Peyer's patch (tissue), 4 donors: ENCODE results near the gene UBE4B. TPM values are rescaled to one million over a fixed set of nuclear protein-coding genes. Genes with fewer than 3 reads are reported as not detected.
"Not testable (repeated sequence)": the region's sequence is repeated elsewhere in the genome, so short reads cannot be mapped to it uniquely, and the experiment has no call there.

ENCODE experiments used
- DNase-seq, 3 donors: peaks; one replicate each; pipeline ENCODE4 v3.0.0-alpha.2; 2017 to 2019
- H3K27ac ChIP-seq, 4 donors: fragments of 200-600 bp; sonication (generic); one replicate each; pipeline ENCODE4 v1.5.1; 2016 to 2019
- H3K27me3 ChIP-seq, 2 donors: fragments of 200-600 bp; sonication (generic); one replicate each; pipeline ENCODE4 v1.5.1; 2019
- H3K36me3 ChIP-seq, 3 donors: fragments of 200-600 bp; sonication (generic); one replicate each; pipeline ENCODE4 v1.5.1; 2016 to 2019
- H3K4me1 ChIP-seq, 4 donors: fragments of 200-600 bp; sonication (generic); one replicate each; pipeline ENCODE4 v1.5.1; 2016 to 2019
- H3K4me3 ChIP-seq, 4 donors: fragments of 200-600 bp; sonication (generic); 1 replicate in 3 of 4; 2 replicates in 1 of 4; pipeline ENCODE4 v1.5.1; 2016 to 2019; ENCODE audit warnings: mild to moderate bottlenecking in 1 of 4
- H3K9me3 ChIP-seq, 4 donors: fragments of 200-600 bp; sonication (generic); one replicate each; pipeline ENCODE4 v1.5.1; 2016 to 2019; ENCODE audit warnings: mild to moderate bottlenecking in 1 of 4
- POLR2A ChIP-seq, 2 donors: fragments of 450-650 bp; IDR thresholded peaks; one replicate each; pipeline ENCODE4 v1.5.1; 2017; ENCODE audit warnings: antibody characterized with exemption in 2 of 2, mild to moderate bottlenecking in 2 of 2, moderate library complexity in 2 of 2
- total RNA-seq, 4 donors: library from RNA; depleted of rRNA; stranded (reverse); fragments of >200 nt; gene quantifications; one replicate each; pipeline ENCODE4 v1.1.0, GENCODE V29; 2016
- TF ChIP-seq, protein P1 (sequence below), 6 experiments: fragments of 450-650 bp in 4 of 6; fragments of 200-600 bp in 2 of 6; sonication (generic) in 1 of 6; IDR thresholded peaks; one replicate each; pipeline ENCODE4 v1.5.1; 2017 to 2019; ENCODE audit warnings: antibody characterized with exemption in 6 of 6, mild to moderate bottlenecking in 3 of 6, moderate library complexity in 1 of 6

The UBE4B gene
- total RNA-seq, 4 donors from 2014 or later: 40.3 to 102 (median 67.8) TPM

DNA sequence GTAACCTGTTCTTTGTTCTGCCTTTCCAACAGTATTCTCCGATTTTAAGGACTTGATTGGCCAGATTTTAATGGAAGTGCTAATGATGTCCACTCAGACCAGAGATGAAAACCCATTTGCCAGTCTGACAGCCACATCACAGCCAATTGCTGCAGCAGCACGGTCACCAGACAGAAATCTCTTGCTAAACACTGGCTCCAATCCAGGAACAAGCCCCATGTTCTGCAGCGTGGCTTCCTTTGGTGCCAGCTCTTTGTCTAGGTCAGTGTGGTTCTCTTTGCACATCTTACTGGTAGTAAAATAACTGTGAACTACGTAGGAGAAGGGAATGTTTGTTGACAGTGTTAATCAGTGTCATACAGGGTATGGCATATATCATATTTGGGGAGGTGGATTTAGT, 72.7 kb downstream of the UBE4B start:
- TF ChIP-seq, protein P1, sequence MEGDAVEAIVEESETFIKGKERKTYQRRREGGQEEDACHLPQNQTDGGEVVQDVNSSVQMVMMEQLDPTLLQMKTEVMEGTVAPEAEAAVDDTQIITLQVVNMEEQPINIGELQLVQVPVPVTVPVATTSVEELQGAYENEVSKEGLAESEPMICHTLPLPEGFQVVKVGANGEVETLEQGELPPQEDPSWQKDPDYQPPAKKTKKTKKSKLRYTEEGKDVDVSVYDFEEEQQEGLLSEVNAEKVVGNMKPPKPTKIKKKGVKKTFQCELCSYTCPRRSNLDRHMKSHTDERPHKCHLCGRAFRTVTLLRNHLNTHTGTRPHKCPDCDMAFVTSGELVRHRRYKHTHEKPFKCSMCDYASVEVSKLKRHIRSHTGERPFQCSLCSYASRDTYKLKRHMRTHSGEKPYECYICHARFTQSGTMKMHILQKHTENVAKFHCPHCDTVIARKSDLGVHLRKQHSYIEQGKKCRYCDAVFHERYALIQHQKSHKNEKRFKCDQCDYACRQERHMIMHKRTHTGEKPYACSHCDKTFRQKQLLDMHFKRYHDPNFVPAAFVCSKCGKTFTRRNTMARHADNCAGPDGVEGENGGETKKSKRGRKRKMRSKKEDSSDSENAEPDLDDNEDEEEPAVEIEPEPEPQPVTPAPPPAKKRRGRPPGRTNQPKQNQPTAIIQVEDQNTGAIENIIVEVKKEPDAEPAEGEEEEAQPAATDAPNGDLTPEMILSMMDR (IDR thresholded peaks at IDR 0.05): no peak
- TF ChIP-seq POLR2A (IDR thresholded peaks at IDR 0.05): no peak
- H3K27ac ChIP-seq: peak overlapping the region in 3 of 4 donors; percentile 24 to 69 (median 49)
- H3K4me1 ChIP-seq: peaks cover 0 to 11% (median 0%) of the 10 kb centered on the region in 4 donors
- no peaks in the 10 kb centered on the region for H3K9me3 ChIP-seq
- H3K4me3 ChIP-seq: peak overlapping the region in 2 of 4 donors; percentile 7 to 25
- DNase-seq: peak in 2 of 3 donors; percentile 58 to 59
- H3K36me3 ChIP-seq: peaks cover 0 to 44% (median 0%) of the 10 kb centered on the region in 3 donors
- no peaks in the 10 kb centered on the region for H3K27me3 ChIP-seq

- Histone ChIP-seq H3K36me3 (peaks cover 0 to 44% (median 0%) of the 10 kb centered on the region in 3 donors), H3K27ac (peak overlapping the region in 2 of 4 donors; percentile 37 to 49), H3K4me3 (no peak overlapping the region), H3K9me3 (no peaks in the 10 kb centered on the region), H3K4me1 (peaks cover 0 to 11% (median 0%) of the 10 kb centered on the region in 4 donors), H3K27me3 (no peaks in the 10 kb centered on the region)
- TF ChIP-seq POLR2A (IDR thresholded peaks at IDR 0.05): no peak
- TF ChIP-seq, protein P1 (IDR thresholded peaks at IDR 0.05): no peak
- no peak for DNase-seq
Measured at GRCh38 chr1:10106241-10106640, 73.5 kb downstream of the UBE4B start.

DNA sequence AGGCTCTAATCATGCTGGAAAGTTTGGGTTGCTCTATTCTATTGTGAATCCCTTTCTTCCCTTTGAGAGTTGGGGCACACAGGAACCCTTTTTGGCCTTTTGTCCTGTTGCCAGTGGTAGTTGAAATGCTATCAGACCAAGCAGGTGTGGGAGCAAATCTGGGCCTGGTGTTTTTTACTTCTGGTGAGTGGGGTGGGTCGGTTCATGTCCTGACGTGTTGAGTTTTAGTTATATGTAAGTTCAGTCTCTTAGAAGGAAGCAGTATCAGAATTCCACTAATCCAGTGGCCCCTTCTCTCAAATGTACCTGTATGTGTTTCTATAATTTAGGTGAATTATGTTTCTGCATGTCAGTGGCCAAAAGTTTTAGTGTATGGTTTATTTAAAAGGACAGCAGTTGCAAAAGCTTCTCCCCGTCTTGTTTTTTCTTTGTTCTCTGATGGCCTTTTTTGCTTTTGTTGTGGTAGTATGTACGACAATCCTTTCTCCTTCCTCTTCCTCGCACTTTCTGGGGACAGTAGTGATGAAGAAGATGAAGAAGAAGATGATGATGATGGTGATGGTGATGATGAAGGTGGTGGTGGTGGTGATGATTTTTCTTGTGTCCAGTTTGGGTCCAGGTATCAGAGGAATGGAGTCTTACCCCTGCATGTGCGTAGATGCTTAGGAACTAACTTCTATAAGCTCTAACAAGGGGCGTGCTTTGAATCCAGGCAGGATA, 74.2 kb downstream of the UBE4B start:
- H3K4me1 ChIP-seq: peaks cover 0 to 11% (median 0%) of the 10 kb centered on the region in 4 donors
- H3K27ac ChIP-seq: no peak overlapping the region
- peaks cover 0 to 41% (median 0%) of the 10 kb centered on the region in 3 donors for H3K36me3 ChIP-seq
- no peaks in the 10 kb centered on the region for H3K9me3 ChIP-seq
- no peak for DNase-seq
- H3K4me3 ChIP-seq: no peak overlapping the region
- no peaks in the 10 kb centered on the region for H3K27me3 ChIP-seq
- TF ChIP-seq, protein P1 (IDR thresholded peaks at IDR 0.05): no peak
- TF ChIP-seq POLR2A (IDR thresholded peaks at IDR 0.05): no peak

DNA sequence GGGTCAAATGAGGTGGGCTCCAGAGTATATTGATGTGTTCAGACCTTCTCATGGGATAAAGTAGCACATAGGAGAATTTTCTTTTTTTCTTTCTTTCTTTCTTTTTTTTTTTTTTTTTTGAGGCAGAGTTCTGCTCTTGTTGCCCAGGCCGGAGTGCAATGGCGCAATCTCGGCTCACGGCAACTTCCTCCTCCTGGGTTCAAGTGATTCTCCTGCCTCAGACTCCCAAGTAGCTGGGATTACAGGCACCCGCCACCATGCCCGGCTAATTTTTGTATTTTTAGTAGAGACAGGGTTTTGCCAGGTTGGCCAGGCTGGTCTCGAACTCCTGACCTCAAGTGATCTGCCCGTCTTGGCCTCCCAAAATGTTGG, 74.7 kb downstream of the UBE4B start:
- DNase-seq, H3K27me3 ChIP-seq, H3K9me3 ChIP-seq, H3K4me3 ChIP-seq: not testable (repeated sequence)
- Histone ChIP-seq H3K36me3 (peaks cover 0 to 41% (median 0%) of the 10 kb centered on the region in 3 donors), H3K27ac (peak overlapping the region in 1 of 4 donors; percentile 57), H3K4me1 (peaks cover 0 to 11% (median 0%) of the 10 kb centered on the region in 4 donors)

- Histone ChIP-seq H3K4me1 (peaks cover 0 to 11% (median 0%) of the 10 kb centered on the region in 4 donors), H3K27ac (peak overlapping the region in 2 of 4 donors; percentile 11 to 57), H3K36me3 (peaks cover 0 to 41% (median 0%) of the 10 kb centered on the region in 3 donors), H3K9me3 (no peaks in the 10 kb centered on the region), H3K27me3 (no peaks in the 10 kb centered on the region), H3K4me3 (no peak overlapping the region)
- no peak for TF ChIP-seq POLR2A (IDR thresholded peaks at IDR 0.05)
- TF ChIP-seq, protein P1 (IDR thresholded peaks at IDR 0.05): no peak
- no peak for DNase-seq
Measured at GRCh38 chr1:10108134-10108663, 75.4 kb downstream of the UBE4B start.
